DND-41 (cell line): ENCODE measurements around the gene ADH1C.

Experiments used
- CTCF ChIP-seq: IDR thresholded peaks from 2 replicates; pipeline ENCODE4 v1.5.1; 2012; ENCODE audit warnings: borderline replicate concordance, low read length, moderate library complexity, mild to moderate bottlenecking; ENCODE audit not compliant: poor library complexity, severe bottlenecking; ENCODE audit errors: extremely low read depth
- EZH2 ChIP-seq: IDR thresholded peaks from 3 replicates; pipeline ENCODE4 v1.6.1; 2012; ENCODE audit warnings: borderline replicate concordance, low read depth, mild to moderate bottlenecking, moderate library complexity, low read length, inconsistent platforms; ENCODE audit not compliant: severe bottlenecking

DNA sequence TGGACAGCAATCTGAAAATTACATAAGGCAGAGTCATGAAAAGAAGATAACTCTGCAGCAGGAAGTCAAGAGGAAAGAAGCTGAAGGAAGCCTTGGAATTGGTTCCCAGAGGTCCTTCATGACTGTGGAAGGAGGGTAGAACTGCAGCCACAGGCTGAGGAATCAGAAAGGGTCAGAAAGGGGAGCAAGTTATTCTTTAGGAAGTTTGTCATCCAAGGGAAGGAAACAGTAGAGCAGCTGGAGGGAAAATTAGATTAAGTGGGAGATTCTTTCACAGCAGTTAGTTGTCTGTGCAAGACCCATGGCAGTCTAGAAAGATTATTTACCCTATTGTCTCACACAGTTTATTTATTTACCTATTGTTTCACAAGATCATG, 9.3 kb upstream of the ADH1C start:
- TF ChIP-seq EZH2, result no peak
- no peak for TF ChIP-seq CTCF
